ENCODE data around the gene ZNF217.
"Not testable (repeated sequence)": the region's sequence is repeated elsewhere in the genome, so short reads cannot be mapped to it uniquely, and the experiment has no call there.

The ZNF217 gene

DNA sequence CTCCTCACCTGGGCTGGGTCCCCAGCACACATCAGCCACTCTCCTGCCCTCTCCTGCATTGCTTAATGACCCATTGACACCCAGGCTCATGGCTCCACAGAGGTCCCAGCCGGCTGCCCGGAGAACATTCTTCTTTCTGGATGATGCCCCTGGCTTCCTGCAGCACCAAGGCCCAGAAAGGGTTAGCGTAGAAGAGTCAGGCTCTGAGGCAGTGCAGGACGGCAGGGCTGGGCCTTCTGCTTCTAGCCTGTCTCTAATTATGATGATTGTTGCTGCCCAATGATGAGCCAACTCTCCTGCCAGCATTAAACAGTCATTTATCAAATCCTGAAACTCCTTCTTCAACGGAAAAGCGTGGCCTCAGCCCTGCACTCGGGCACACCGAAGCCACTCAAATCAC, 66.4 kb downstream of the ZNF217 start:
- no peaks in the 10 kb centered on the region for H3K36me3 ChIP-seq (ENCODE audit: insufficient read depth, low read length)

DNA sequence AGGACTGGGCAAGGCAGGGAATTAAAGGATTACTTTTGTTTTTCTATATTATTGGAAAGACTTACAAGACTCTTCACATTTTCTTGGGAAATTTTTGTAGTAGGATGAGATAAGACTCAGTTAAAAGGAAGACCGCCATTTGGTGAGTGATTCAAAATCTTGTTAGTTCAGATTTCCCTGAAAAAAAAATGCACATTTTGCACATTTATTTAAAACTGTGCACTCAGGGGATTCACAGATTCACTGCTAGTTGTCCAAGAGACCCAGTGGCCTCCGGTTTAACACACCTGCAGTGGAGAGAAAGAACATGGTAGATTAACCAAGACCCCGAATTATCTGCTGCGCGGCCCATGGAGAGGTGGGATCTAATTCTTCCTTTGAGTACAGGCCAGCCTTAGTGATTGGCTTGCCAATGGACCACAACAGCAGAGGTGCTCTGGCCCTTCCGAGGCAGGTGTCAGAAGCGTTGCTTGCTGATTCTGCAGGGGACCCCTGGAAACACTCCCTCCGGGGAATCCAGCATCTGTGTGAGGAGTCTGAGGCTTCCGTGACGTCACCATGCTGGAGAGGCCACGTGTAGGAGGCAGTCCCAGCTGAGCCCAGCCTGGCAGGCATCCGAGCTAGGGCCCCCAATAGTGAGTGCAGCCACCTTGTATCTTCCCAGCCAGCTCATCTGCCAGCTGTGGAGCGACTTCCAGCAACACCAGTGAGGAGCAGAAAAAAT, 68.9 kb downstream of the ZNF217 start:
- Histone ChIP-seq H3K27me3 (ENCODE audit: control insufficient read depth in 1 of 2, insufficient read depth in 2 of 2, low read length in 2 of 2) (no peaks in the 10 kb centered on the region), H3K9ac (ENCODE audit: low read length) (no peak overlapping the region), H3K9me3 (ENCODE audit: low read length) (no peaks in the 10 kb centered on the region), H3K27ac (ENCODE audit: low read depth, low read length) (no peak overlapping the region), H3K4me1 (ENCODE audit: insufficient read depth, low read length) (no peaks in the 10 kb centered on the region), H3K36me3 (ENCODE audit: insufficient read depth, low read length) (no peaks in the 10 kb centered on the region), H3K4me3 (ENCODE audit: low read depth in 1 of 2, low read length in 2 of 2) (no peak overlapping the region)

More for the DNA sequence above, 66.4 kb downstream of the ZNF217 start:
- no peak overlapping the region for H3K27ac ChIP-seq (ENCODE audit: low read depth, low read length)
- no peaks in the 10 kb centered on the region for H3K27me3 ChIP-seq (ENCODE audit: control insufficient read depth in 1 of 2, insufficient read depth in 2 of 2, low read length in 2 of 2)
- no peaks in the 10 kb centered on the region for H3K4me1 ChIP-seq (ENCODE audit: insufficient read depth, low read length)
- H3K9ac ChIP-seq (ENCODE audit: low read length), result no peak overlapping the region
- H3K9me3 ChIP-seq (ENCODE audit: low read length), result no peaks in the 10 kb centered on the region
- H3K4me3 ChIP-seq (ENCODE audit: low read depth in 1 of 2, low read length in 2 of 2), result no peak overlapping the region

DNA sequence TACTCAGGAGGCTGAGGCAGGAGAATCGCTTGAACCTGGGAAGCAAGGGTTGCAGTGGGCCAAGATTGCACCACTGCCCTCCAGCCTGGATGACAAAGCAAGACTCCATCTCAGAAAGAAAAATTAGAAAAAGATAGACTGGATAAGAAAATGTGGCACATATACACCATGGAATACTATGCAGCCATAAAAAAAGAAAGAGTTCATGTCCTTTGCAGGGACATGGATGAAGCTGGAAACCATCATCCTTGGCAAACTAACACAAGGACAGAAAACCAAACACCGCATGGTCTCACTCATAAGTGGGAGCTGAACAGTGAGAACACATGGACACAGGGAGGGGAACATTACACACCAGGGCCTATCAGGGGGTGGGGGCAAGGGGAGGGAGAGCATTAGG, 70.0 kb downstream of the ZNF217 start:
- H3K4me1 ChIP-seq (ENCODE audit: insufficient read depth, low read length); H3K9ac ChIP-seq (ENCODE audit: low read length); H3K27me3 ChIP-seq (ENCODE audit: control insufficient read depth in 1 of 2, insufficient read depth in 2 of 2, low read length in 2 of 2); H3K4me3 ChIP-seq (ENCODE audit: low read depth in 1 of 2, low read length in 2 of 2); H3K27ac ChIP-seq (ENCODE audit: low read depth, low read length); H3K9me3 ChIP-seq (ENCODE audit: low read length); H3K36me3 ChIP-seq (ENCODE audit: insufficient read depth, low read length): not testable (repeated sequence)

DNA sequence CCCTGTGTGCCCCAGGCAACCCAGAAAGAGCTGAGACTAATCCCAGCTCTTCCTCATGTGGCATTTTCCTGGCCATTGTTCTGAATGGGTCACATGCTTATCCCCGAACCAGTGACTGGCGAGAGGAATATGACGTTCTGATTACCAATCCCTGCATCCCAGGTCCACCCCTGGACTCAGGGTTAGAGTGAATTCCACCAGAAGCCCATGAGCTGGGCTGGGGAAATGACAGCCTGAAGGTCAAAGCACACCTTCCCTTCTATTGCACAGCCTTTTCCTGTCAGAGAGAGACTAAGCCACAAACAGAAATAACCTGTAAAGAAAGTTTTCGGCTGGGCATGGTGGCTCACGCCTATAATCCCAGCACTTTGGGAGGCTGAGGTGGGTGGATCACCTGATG, 70.9 kb downstream of the ZNF217 start:
- no peaks in the 10 kb centered on the region for H3K27me3 ChIP-seq (ENCODE audit: control insufficient read depth in 1 of 2, insufficient read depth in 2 of 2, low read length in 2 of 2)
- no peak overlapping the region for H3K9ac ChIP-seq (ENCODE audit: low read length)
- no peaks in the 10 kb centered on the region for H3K36me3 ChIP-seq (ENCODE audit: insufficient read depth, low read length)
- H3K4me3 ChIP-seq (ENCODE audit: low read depth in 1 of 2, low read length in 2 of 2), result no peak overlapping the region
- H3K9me3 ChIP-seq (ENCODE audit: low read length), result no peaks in the 10 kb centered on the region
- H3K4me1 ChIP-seq (ENCODE audit: insufficient read depth, low read length), result no peaks in the 10 kb centered on the region
- H3K27ac ChIP-seq (ENCODE audit: low read depth, low read length), result no peak overlapping the region

DNA sequence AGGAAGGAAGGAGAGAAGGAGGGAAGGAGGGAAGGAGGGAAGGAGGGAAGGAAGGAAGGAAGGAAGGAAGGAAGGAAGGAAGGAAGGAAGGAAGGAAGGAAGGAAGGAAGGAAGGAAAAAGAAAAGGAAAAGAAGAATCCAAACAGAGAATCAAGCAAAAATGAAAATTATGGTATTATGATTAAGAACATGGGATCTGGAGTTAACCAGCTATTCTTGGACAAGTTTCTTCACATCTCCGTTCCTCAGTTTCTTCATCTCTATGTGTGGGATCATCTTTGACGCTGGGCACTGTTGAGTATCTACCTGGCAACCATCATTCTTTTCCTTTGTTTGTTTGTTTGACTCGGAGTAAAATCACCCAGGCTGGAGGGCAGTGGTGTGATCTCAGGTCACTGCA, 71.6 kb downstream of the ZNF217 start:
- Histone ChIP-seq H3K4me3 (ENCODE audit: low read depth in 1 of 2, low read length in 2 of 2) (no peak overlapping the region), H3K9me3 (ENCODE audit: low read length) (no peaks in the 10 kb centered on the region), H3K27me3 (ENCODE audit: control insufficient read depth in 1 of 2, insufficient read depth in 2 of 2, low read length in 2 of 2) (no peaks in the 10 kb centered on the region), H3K36me3 (ENCODE audit: insufficient read depth, low read length) (no peaks in the 10 kb centered on the region), H3K27ac (ENCODE audit: low read depth, low read length) (no peak overlapping the region), H3K9ac (ENCODE audit: low read length) (no peak overlapping the region), H3K4me1 (ENCODE audit: insufficient read depth, low read length) (no peaks in the 10 kb centered on the region)

DNA sequence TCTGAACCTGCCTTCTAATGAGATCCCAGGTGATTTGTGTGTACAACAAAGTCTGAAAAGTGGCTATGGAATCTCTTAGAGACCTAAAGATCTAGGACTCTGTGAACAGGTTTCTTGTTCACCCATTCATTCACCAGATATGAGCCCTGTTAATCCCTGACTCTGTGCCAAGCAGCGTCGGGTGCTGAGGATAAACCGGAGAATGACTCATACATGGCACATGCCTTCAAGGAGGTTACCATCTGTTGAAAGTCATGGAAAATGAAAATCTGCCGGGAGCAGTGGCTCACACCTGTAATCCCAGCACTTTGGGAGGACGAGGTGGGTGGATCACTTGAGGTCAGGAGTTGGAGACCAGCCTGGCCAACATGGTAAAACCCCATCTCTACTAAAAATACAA, 72.2 kb downstream of the ZNF217 start:
- not testable (repeated sequence) for H3K9ac ChIP-seq (ENCODE audit: low read length); H3K9me3 ChIP-seq (ENCODE audit: low read length); H3K36me3 ChIP-seq (ENCODE audit: insufficient read depth, low read length); H3K27me3 ChIP-seq (ENCODE audit: control insufficient read depth in 1 of 2, insufficient read depth in 2 of 2, low read length in 2 of 2); H3K4me3 ChIP-seq (ENCODE audit: low read depth in 1 of 2, low read length in 2 of 2); H3K27ac ChIP-seq (ENCODE audit: low read depth, low read length); H3K4me1 ChIP-seq (ENCODE audit: insufficient read depth, low read length)

DNA sequence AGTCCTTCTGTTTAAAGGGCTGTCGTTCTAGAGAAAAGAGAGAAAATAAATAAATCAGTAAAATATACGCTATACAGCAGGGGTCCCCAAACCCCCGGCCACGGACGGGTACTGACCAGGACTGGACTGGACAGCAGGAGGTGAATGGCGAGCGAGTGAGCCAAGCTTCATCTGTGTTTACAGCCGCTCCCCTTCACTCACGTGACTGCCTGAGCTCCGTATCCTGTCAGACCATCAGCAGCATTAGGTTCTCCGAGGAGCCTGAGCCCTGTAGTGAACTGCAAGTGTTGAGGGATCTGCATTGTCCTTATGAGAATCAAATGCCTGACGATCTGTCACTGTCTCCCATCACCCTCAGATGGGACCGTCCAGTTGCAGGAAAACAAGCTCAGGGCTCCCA, 76.5 kb downstream of the ZNF217 start:
- H3K4me3 ChIP-seq (ENCODE audit: low read depth in 1 of 2, low read length in 2 of 2), result no peak overlapping the region
- H3K4me1 ChIP-seq (ENCODE audit: insufficient read depth, low read length), result no peaks in the 10 kb centered on the region
- no peak overlapping the region for H3K27ac ChIP-seq (ENCODE audit: low read depth, low read length)
- no peak overlapping the region for H3K9ac ChIP-seq (ENCODE audit: low read length)
- H3K27me3 ChIP-seq (ENCODE audit: control insufficient read depth in 1 of 2, insufficient read depth in 2 of 2, low read length in 2 of 2), result no peaks in the 10 kb centered on the region
- no peaks in the 10 kb centered on the region for H3K36me3 ChIP-seq (ENCODE audit: insufficient read depth, low read length)
- no peaks in the 10 kb centered on the region for H3K9me3 ChIP-seq (ENCODE audit: low read length)

Measured in muscle layer of colon (tissue), 2 donors.